GM19463 (cell line): Measurements from ENCODE around the gene PTPN4.
"Not testable (repeated sequence)": the region's sequence is repeated elsewhere in the genome, so short reads cannot be mapped to it uniquely, and the experiment has no call there.

Experiments
- ATAC-seq: cut with Tn5 transposase; IDR thresholded peaks from one replicate; pipeline ENCODE4 v1.9.1; 2021; ENCODE audit warnings: mild to moderate bottlenecking, moderate library complexity; ENCODE audit not compliant: unreplicated experiment

Gene PTPN4

GRCh38 chr2:119801040-119801439 is 41.3 kb downstream of the PTPN4 start:
- no peak for ATAC-seq

GRCh38 chr2:119801989-119802388 is 42.3 kb downstream of the PTPN4 start:
- not testable (repeated sequence) for ATAC-seq

GRCh38 chr2:119803101-119803500 is 43.4 kb downstream of the PTPN4 start:
- no peak for ATAC-seq

- ATAC-seq, result not testable (repeated sequence)
These were observed 44.7 kb downstream of the PTPN4 start for GRCh38 chr2:119804409-119804808.

GRCh38 chr2:119808516-119809147 is 48.9 kb downstream of the PTPN4 start:
- ATAC-seq, result no peak

- ATAC-seq, result no peak
These were observed 49.8 kb downstream of the PTPN4 start for GRCh38 chr2:119809339-119810048.

GRCh38 chr2:119810049-119810630 is 50.4 kb downstream of the PTPN4 start:
- ATAC-seq, result no peak

GRCh38 chr2:119814216-119814615 is 54.5 kb downstream of the PTPN4 start:
- no peak for ATAC-seq

- no peak for ATAC-seq
These were observed 59.1 kb downstream of the PTPN4 start for GRCh38 chr2:119818792-119819191.

GRCh38 chr2:119819846-119820245 is 60.1 kb downstream of the PTPN4 start:
- ATAC-seq, result no peak

GRCh38 chr2:119820275-119820674 is 60.6 kb downstream of the PTPN4 start:
- no peak for ATAC-seq

- no peak for ATAC-seq
These were observed 61.5 kb downstream of the PTPN4 start for GRCh38 chr2:119821266-119821665.

- ATAC-seq, result no peak
These were observed 64.1 kb downstream of the PTPN4 start for GRCh38 chr2:119823734-119824334.

GRCh38 chr2:119826370-119826961 is 66.7 kb downstream of the PTPN4 start:
- peak; percentile 60 for ATAC-seq

- ATAC-seq, result no peak
These were observed 68.3 kb downstream of the PTPN4 start for GRCh38 chr2:119827866-119828507.

- ATAC-seq, result no peak
These were observed 76.9 kb downstream of the PTPN4 start for GRCh38 chr2:119836455-119837142.

GRCh38 chr2:119837350-119837749 is 77.6 kb downstream of the PTPN4 start:
- ATAC-seq, result no peak

GRCh38 chr2:119837759-119838158 is 78.0 kb downstream of the PTPN4 start:
- no peak for ATAC-seq

GRCh38 chr2:119838179-119838578 is 78.5 kb downstream of the PTPN4 start:
- no peak for ATAC-seq

GRCh38 chr2:119841550-119841949 is 81.8 kb downstream of the PTPN4 start:
- no peak for ATAC-seq
